ENCODE data around the gene EPB41.
"Not testable (repeated sequence)": the region's sequence is repeated elsewhere in the genome, so short reads cannot be mapped to it uniquely, and the experiment has no call there.

The EPB41 gene

DNA sequence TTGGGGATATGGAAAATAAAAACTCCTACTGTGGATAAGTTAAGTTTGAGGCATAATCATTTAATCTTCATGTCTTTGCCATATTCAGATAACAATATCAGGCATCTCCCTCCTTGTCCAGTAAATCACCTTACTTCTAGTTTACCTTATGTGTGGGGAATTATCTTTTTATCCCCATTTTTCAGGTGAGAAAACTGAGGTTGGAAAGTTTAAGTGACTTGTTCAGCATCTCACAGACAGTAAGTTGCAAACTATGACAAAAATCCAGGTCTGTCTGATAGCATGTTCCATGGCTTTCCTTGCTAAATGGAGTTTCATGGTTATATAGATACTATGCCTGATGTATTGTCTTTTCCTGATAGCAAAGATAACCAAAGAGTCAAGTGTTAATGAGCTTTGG, 129.6 kb downstream of the EPB41 start:
- Histone ChIP-seq H3K4me1 (ENCODE audit: control insufficient read depth, insufficient read depth, low read length) (no peaks in the 10 kb centered on the region), H3K27ac (ENCODE audit: extremely low read depth, low read depth, low read length) (no peak overlapping the region), H3K9me3 (ENCODE audit: control insufficient read depth, insufficient read depth, low read depth, low read length) (no peaks in the 10 kb centered on the region), H3K4me3 (ENCODE audit: low read depth, low read length) (no peak overlapping the region), H3K36me3 (ENCODE audit: control insufficient read depth in 2 of 2, insufficient read depth in 1 of 2, low read length in 2 of 2) (peaks cover 14 to 22% of the 10 kb centered on the region in 2 experiments; a peak in 2 of 3 replicates)
- ChIA-PET CTCF (interaction anchor here (1.7 to 2.1 kb wide), 2 partner anchors 10 to 162 kb away, joined by 8 to 14 read pairs; no protein-coding TSS in a partner anchor), POLR2A (no interaction called here)
- TF ChIP-seq ZBTB7A (tag by site-specific recombination; IDR thresholded peaks at IDR 0.05; ENCODE audit: low read depth) (no peak), ZNF37A (tag by site-specific recombination; IDR thresholded peaks at IDR 0.05) (no peak), ZNF600 (tag by site-specific recombination; IDR thresholded peaks at IDR 0.05) (no peak)

GRCh38 chr1:29045663-29046062, 131.3 kb downstream of the EPB41 start:
- H3K4me3 ChIP-seq (ENCODE audit: low read depth, low read length); H3K4me1 ChIP-seq (ENCODE audit: control insufficient read depth, insufficient read depth, low read length); H3K9me3 ChIP-seq (ENCODE audit: control insufficient read depth, insufficient read depth, low read depth, low read length); H3K27ac ChIP-seq (ENCODE audit: extremely low read depth, low read depth, low read length); POLR2A ChIA-PET: not testable (repeated sequence)
- TF ChIP-seq ZNF121 (tag by site-specific recombination; IDR thresholded peaks at IDR 0.05): peak; percentile 69; the same call in 1 of the 2 replicates
- CTCF ChIA-PET: interaction anchor here (0.7 to 1.8 kb wide), 3 partner anchors 13 to 210 kb away, joined by 3 to 5 read pairs (median 3); no protein-coding TSS in a partner anchor
- peaks cover 7 to 10% of the 10 kb centered on the region in 2 experiments; a peak in 2 of 3 replicates for H3K36me3 ChIP-seq (ENCODE audit: control insufficient read depth in 2 of 2, insufficient read depth in 1 of 2, low read length in 2 of 2)

GRCh38 chr1:29047142-29047541, 132.8 kb downstream of the EPB41 start:
- peaks cover 0 to 3% of the 10 kb centered on the region in 2 experiments; a peak in 2 of 3 replicates for H3K36me3 ChIP-seq (ENCODE audit: control insufficient read depth in 2 of 2, insufficient read depth in 1 of 2, low read length in 2 of 2)
- H3K4me1 ChIP-seq (ENCODE audit: control insufficient read depth, insufficient read depth, low read length): no peaks in the 10 kb centered on the region
- CTCF ChIA-PET: interaction anchor here (0.6 to 1.8 kb wide), 2 partner anchors 14 to 20 kb away, joined by 3 to 5 read pairs; no protein-coding TSS in a partner anchor
- TF ChIP-seq ZNF626 (tag by site-specific recombination; IDR thresholded peaks at IDR 0.05) (no peak), ZFP41 (tag by site-specific recombination; IDR thresholded peaks at IDR 0.05; ENCODE audit: borderline replicate concordance) (no peak), ZFP37 (tag by site-specific recombination; IDR thresholded peaks at IDR 0.05) (no peak), PATZ1 (tag by site-specific recombination; IDR thresholded peaks at IDR 0.05) (no peak)
- POLR2A ChIA-PET: interaction anchor here (0.7 kb wide), 1 partner anchor 223 kb away, joined by 4 read pairs; no protein-coding TSS in a partner anchor
- H3K4me3 ChIP-seq (ENCODE audit: low read depth, low read length): no peak overlapping the region
- H3K9me3 ChIP-seq (ENCODE audit: control insufficient read depth, insufficient read depth, low read depth, low read length): no peaks in the 10 kb centered on the region
- no peak overlapping the region for H3K27ac ChIP-seq (ENCODE audit: extremely low read depth, low read depth, low read length)

DNA sequence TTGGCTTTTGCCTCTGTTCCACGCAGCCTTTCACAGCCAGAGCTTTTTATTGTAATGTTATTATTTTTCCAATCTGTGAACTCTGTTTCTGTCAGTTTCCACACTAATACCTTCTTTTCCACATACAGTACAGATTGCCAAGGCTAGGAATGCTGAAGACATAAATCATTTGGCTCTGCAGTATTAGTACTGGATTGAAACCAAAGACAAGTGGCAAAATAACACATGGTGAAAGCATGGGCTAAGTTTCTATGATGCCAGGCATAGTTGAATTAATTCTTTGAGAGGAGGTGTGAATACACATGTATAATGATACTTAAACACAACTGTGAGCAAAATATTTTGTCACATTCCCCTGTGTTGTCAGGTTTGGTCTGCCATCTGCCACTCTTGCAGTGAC, 135.8 kb downstream of the EPB41 start:
- TF ChIP-seq ZNF623 (tag by site-specific recombination; IDR thresholded peaks at IDR 0.05) (no peak), ZNF529 (tag by site-specific recombination; IDR thresholded peaks at IDR 0.05; ENCODE audit: insufficient replicate concordance) (no peak), ZNF10 (tag by site-specific recombination; IDR thresholded peaks at IDR 0.05) (no peak), PATZ1 (tag by site-specific recombination; IDR thresholded peaks at IDR 0.05) (no peak), ZNF2 (tag by site-specific recombination; IDR thresholded peaks at IDR 0.05) (no peak), ZBTB21 (tag by site-specific recombination; IDR thresholded peaks at IDR 0.05) (no peak), ZSCAN23 (tag by site-specific recombination; IDR thresholded peaks at IDR 0.05) (no peak)
- H3K27ac ChIP-seq (ENCODE audit: extremely low read depth, low read depth, low read length): no peak overlapping the region
- ChIA-PET CTCF (interaction anchor here (0.9 to 1.6 kb wide), 3 partner anchors 16 to 168 kb away, joined by 3 to 7 read pairs (median 3); no protein-coding TSS in a partner anchor), POLR2A (no interaction called here)
- no peaks in the 10 kb centered on the region for H3K9me3 ChIP-seq (ENCODE audit: control insufficient read depth, insufficient read depth, low read depth, low read length)
- no peak overlapping the region for H3K4me3 ChIP-seq (ENCODE audit: low read depth, low read length)
- H3K36me3 ChIP-seq (ENCODE audit: control insufficient read depth in 2 of 2, insufficient read depth in 1 of 2, low read length in 2 of 2): peaks cover 0 to 13% of the 10 kb centered on the region in 2 experiments; a peak in 2 of 3 replicates
- H3K4me1 ChIP-seq (ENCODE audit: control insufficient read depth, insufficient read depth, low read length): no peaks in the 10 kb centered on the region
